Loucy (cell line): Measurements from ENCODE around the gene WDR64.

Experiments
- H2AFZ ChIP-seq: fragments of 200-600 bp; sonication (generic); 2 replicates; pipeline ENCODE4 v1.6.0; 2016; ENCODE audit warnings: antibody characterized with exemption, mild to moderate bottlenecking, low read length, moderate library complexity
- H3F3A ChIP-seq: fragments of 200-600 bp; 2 replicates; pipeline ENCODE4 v1.6.0; 2016; ENCODE audit warnings: antibody characterized with exemption, low read depth, mild to moderate bottlenecking
- H3K27me3 ChIP-seq: fragments of 200-600 bp; sonication (generic); 2 replicates; pipeline ENCODE4 v1.6.1; 2014; ENCODE audit warnings: low read length, mild to moderate bottlenecking; ENCODE audit not compliant: insufficient read depth, poor library complexity, severe bottlenecking
- H3K36me3 ChIP-seq: fragments of 200-600 bp; sonication (generic); 2 replicates; pipeline ENCODE4 v1.6.1; 2016; ENCODE audit warnings: low read length; ENCODE audit not compliant: insufficient read depth
- H3K4me1 ChIP-seq: fragments of 200-600 bp; sonication (generic); 2 replicates; pipeline ENCODE4 v1.5.1; 2014; ENCODE audit warnings: low read length, mild to moderate bottlenecking; ENCODE audit not compliant: insufficient read depth, poor library complexity, severe bottlenecking
- H3K4me2 ChIP-seq: fragments of 200-600 bp; sonication (generic); 2 replicates; pipeline ENCODE4 v1.6.0; 2014; ENCODE audit warnings: antibody characterized with exemption, low read length, low read depth, mild to moderate bottlenecking; ENCODE audit not compliant: poor library complexity, severe bottlenecking
- H3K4me3 ChIP-seq: fragments of 200-600 bp; sonication (generic); 2 replicates; pipeline ENCODE4 v1.5.1; 2014; ENCODE audit warnings: low read length, mild to moderate bottlenecking, mixed read lengths; ENCODE audit not compliant: poor library complexity, severe bottlenecking
- H3K79me2 ChIP-seq: fragments of 200-600 bp; sonication (generic); 2 replicates; pipeline ENCODE4 v1.6.1; 2014; ENCODE audit warnings: low read length; ENCODE audit not compliant: insufficient read depth
- H3K9ac ChIP-seq: fragments of 200-600 bp; sonication (generic); 2 replicates; pipeline ENCODE4 v1.6.0; 2014; ENCODE audit warnings: mild to moderate bottlenecking, low read depth, low read length, moderate library complexity; ENCODE audit not compliant: poor library complexity, severe bottlenecking
- H3K9me2 ChIP-seq: fragments of 200-600 bp; sonication (generic); replicated peaks from 2 replicates; pipeline ENCODE4 v1.6.1; 2016; ENCODE audit warnings: low read depth, low read length, mixed read lengths
- H3K9me3 ChIP-seq: fragments of 200-600 bp; sonication (generic); 2 replicates; pipeline ENCODE4 v1.6.1; 2014; ENCODE audit warnings: mild to moderate bottlenecking, antibody characterized with exemption, low read length, low read depth; ENCODE audit not compliant: insufficient read depth
- H4K20me1 ChIP-seq: fragments of 200-600 bp; sonication (generic); 2 replicates; pipeline ENCODE4 v1.6.0; 2014; ENCODE audit warnings: antibody characterized with exemption, low read length, mild to moderate bottlenecking; ENCODE audit not compliant: insufficient read depth, poor library complexity, severe bottlenecking
- EZH2phosphoT487 ChIP-seq: fragments of 200-600 bp; IDR thresholded peaks from 2 replicates; pipeline ENCODE4 v1.6.1; 2018; ENCODE audit warnings: antibody characterized with exemption, mild to moderate bottlenecking, moderate library complexity, borderline replicate concordance
- TF ChIP-seq, protein P1 (sequence below): fragments of 200-600 bp; sonication (generic); conservative IDR thresholded peaks from 2 replicates; pipeline ENCODE4 v1.5.1; 2014; ENCODE audit warnings: mild to moderate bottlenecking, antibody characterized with exemption, low read length

Gene WDR64

DNA sequence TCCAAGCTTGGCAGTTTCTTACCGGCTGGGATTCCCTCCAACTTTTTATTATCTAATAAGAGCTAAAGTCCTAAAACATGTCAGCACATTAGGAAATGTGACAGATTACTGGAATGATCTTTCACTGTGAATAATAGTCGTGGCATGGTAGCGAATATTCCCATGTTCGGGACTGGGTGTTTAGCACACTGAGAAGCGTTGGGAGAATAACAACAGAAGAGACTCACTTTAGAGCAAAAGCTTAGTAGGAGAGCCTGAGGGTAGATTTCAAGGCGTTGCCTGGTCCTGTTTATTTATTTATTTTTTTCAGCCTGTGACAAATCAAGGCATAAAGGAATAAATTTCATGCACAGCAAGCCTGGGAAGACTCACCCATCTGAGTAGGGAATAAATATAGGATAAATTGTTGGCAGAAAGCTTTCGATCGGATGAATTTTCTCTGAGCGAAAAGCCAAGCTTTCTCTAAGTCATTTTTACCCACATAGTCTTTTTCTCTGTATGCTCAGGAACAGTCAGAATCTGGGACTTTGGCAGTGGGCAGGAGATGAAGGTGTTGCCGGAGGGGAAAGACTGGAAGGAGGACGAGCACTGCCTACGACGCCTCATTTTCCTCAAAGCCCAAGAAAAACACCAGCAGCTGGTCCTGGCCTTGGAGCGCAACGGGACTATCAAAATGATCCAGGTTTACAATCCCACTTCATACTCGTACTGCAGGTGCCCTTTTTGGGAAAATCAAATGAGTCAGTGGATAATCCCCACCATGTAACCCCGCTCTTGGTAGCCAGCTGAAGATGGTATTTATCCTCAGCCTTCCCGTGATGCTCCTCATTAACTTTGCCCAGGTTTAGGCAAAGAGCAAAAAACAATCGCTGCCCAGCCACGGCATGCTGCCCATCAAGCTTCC lies 97.2 kb downstream of the WDR64 start:
- no peak overlapping the region for H3K4me3 ChIP-seq
- no peaks in the 10 kb centered on the region for H3K4me1 ChIP-seq
- H3K79me2 ChIP-seq, result no peaks in the 10 kb centered on the region
- no peaks in the 10 kb centered on the region for H3K36me3 ChIP-seq
- TF ChIP-seq, protein P1, sequence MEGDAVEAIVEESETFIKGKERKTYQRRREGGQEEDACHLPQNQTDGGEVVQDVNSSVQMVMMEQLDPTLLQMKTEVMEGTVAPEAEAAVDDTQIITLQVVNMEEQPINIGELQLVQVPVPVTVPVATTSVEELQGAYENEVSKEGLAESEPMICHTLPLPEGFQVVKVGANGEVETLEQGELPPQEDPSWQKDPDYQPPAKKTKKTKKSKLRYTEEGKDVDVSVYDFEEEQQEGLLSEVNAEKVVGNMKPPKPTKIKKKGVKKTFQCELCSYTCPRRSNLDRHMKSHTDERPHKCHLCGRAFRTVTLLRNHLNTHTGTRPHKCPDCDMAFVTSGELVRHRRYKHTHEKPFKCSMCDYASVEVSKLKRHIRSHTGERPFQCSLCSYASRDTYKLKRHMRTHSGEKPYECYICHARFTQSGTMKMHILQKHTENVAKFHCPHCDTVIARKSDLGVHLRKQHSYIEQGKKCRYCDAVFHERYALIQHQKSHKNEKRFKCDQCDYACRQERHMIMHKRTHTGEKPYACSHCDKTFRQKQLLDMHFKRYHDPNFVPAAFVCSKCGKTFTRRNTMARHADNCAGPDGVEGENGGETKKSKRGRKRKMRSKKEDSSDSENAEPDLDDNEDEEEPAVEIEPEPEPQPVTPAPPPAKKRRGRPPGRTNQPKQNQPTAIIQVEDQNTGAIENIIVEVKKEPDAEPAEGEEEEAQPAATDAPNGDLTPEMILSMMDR, result no peak
- no peak for TF ChIP-seq EZH2phosphoT487
- no peaks in the 10 kb centered on the region for H4K20me1 ChIP-seq
- H3K4me2 ChIP-seq, result no peak overlapping the region
- H3K9me3 ChIP-seq, result peaks cover 3% of the 10 kb centered on the region; the same call in 1 of the 2 replicates
- no peaks in the 10 kb centered on the region for H3K9me2 ChIP-seq
- no peak overlapping the region for H3K9ac ChIP-seq
- H3K27me3 ChIP-seq, result no peaks in the 10 kb centered on the region
- no peak overlapping the region for H2AFZ ChIP-seq
- no peaks in the 10 kb centered on the region for H3F3A ChIP-seq

DNA sequence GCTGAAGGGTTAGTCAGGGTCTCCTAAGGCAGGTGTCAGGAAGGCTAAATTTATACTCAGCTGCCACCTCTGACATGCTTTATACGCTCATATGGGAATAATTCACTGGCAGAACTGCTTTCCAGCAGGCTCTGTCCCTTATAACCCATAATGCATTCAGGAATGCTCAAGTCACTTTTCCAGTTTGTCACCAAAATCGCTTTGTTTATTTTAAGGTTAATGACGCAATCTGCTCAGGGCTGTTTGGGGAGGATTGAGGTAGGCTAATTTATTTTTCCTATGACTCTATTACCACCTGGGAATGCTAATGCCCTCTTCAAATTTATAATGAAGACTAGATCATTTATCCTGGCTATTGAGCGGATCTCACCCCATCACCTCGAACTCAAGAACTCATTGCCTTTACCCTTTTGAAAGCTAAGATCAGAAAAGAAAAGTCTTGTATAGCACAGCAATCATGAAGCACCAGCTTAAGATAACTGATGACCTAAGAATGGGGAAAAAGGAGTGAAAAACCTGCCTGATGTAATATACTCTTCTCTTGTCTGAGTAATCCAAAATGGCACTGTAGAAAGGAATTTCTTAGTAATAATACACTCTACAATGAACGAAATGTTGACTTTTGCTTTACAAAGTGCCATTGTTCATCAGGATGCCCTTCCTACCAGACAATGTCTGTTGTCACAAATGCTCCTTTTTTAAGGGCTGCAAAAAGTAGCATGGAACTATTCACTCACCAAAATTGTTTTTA lies 98.0 kb downstream of the WDR64 start:
- Histone ChIP-seq H4K20me1 (no peaks in the 10 kb centered on the region), H3K79me2 (no peaks in the 10 kb centered on the region), H3K9me2 (no peaks in the 10 kb centered on the region), H3F3A (no peaks in the 10 kb centered on the region), H3K4me2 (no peak overlapping the region), H3K36me3 (no peaks in the 10 kb centered on the region), H3K4me3 (no peak overlapping the region), H2AFZ (no peak overlapping the region), H3K9ac (no peak overlapping the region), H3K4me1 (no peaks in the 10 kb centered on the region), H3K27me3 (no peaks in the 10 kb centered on the region), H3K9me3 (peaks cover 3% of the 10 kb centered on the region; the same call in 1 of the 2 replicates)
- TF ChIP-seq, protein P1, result no peak
- no peak for TF ChIP-seq EZH2phosphoT487

DNA sequence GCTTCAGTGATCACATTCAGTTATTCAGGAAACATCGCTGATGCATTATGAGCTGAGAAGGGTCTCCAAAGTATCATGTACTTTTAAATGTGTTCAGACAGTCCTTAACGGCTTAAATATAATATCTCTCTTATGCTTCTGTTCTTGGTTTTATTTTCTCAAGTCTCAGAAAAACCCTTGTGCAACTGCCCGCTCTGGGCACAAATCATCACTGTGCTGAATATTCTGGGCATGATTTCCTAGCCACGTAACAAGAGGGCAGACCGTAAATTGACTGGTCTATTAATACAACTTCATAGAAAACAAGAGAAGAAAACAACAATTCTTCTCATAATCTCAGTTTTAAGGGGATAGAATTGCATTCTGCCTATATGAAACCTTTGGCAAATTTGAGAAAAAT lies 99.4 kb downstream of the WDR64 start:
- Histone ChIP-seq H2AFZ (no peak overlapping the region), H3F3A (no peaks in the 10 kb centered on the region), H3K36me3 (no peaks in the 10 kb centered on the region), H3K9ac (no peak overlapping the region), H3K9me3 (peaks cover 3% of the 10 kb centered on the region; the same call in 1 of the 2 replicates), H3K79me2 (no peaks in the 10 kb centered on the region), H3K27me3 (no peaks in the 10 kb centered on the region), H3K4me1 (no peaks in the 10 kb centered on the region), H4K20me1 (no peaks in the 10 kb centered on the region), H3K4me3 (no peak overlapping the region), H3K4me2 (no peak overlapping the region), H3K9me2 (no peaks in the 10 kb centered on the region)
- no peak for TF ChIP-seq EZH2phosphoT487
